Osteoblast (primary cell): ENCODE results near the gene ADCY9. TPM values are rescaled to one million over a fixed set of nuclear protein-coding genes. Genes with fewer than 3 reads are reported as not detected.

Source experiments
- DNase-seq: peaks from one replicate; pipeline ENCODE4 v3.0.0; 2011; ENCODE audit warnings: low spot score, mixed read lengths; ENCODE audit not compliant: insufficient read length; ENCODE audit errors: missing footprints
- H2AFZ ChIP-seq: 2 replicates; pipeline ENCODE4 v1.6.0; 2011; ENCODE audit warnings: mild to moderate bottlenecking, low read length
- H3K27ac ChIP-seq: 2 replicates; pipeline ENCODE4 v1.5.1; 2011; ENCODE audit warnings: mild to moderate bottlenecking, low read depth, low read length, moderate library complexity
- H3K27me3 ChIP-seq: 2 replicates; pipeline ENCODE4 v1.6.0; 2012; ENCODE audit warnings: mild to moderate bottlenecking, control low read depth, inconsistent platforms, low read length, moderate library complexity; ENCODE audit not compliant: insufficient read depth
- H3K36me3 ChIP-seq: 2 replicates; pipeline ENCODE4 v1.5.1; 2011; ENCODE audit warnings: mild to moderate bottlenecking, low read length, control low read depth, moderate library complexity; ENCODE audit not compliant: insufficient read depth
- H3K4me1 ChIP-seq: 2 replicates; pipeline ENCODE4 v1.5.1; 2011; ENCODE audit warnings: mild to moderate bottlenecking, low read length, control low read depth, moderate library complexity; ENCODE audit not compliant: insufficient read depth
- H3K4me2 ChIP-seq: 2 replicates; pipeline ENCODE4 v1.6.0; 2011; ENCODE audit warnings: mild to moderate bottlenecking, low read length; ENCODE audit not compliant: insufficient read depth
- H3K4me3 ChIP-seq: fragments of 200-600 bp; sonication (generic); 3 replicates; pipeline ENCODE4 v1.5.1; 2012; ENCODE audit warnings: mild to moderate bottlenecking, low read length, inconsistent platforms; ENCODE audit not compliant: insufficient read depth
- H3K79me2 ChIP-seq: 2 replicates; pipeline ENCODE4 v1.6.0; 2012; ENCODE audit warnings: mild to moderate bottlenecking, low read length, control low read depth, inconsistent platforms; ENCODE audit not compliant: insufficient read depth
- H3K9me3 ChIP-seq: 2 replicates; pipeline ENCODE4 v1.5.1; 2011; ENCODE audit warnings: low read depth, low read length, control low read depth
- H4K20me1 ChIP-seq: 2 replicates; pipeline ENCODE4 v1.6.0; 2012; ENCODE audit warnings: mild to moderate bottlenecking, low read length, control low read depth; ENCODE audit not compliant: insufficient read depth
- total RNA-seq: library from RNA; depleted of rRNA; stranded (reverse); fragments of >200 nt; gene quantifications from 2 replicates; pipeline ENCODE4 v1.2.3, GENCODE V29; 2012
- TF ChIP-seq, protein P1 (sequence below): IDR thresholded peaks from 2 replicates; pipeline ENCODE4 v1.5.1; 2011; ENCODE audit warnings: mild to moderate bottlenecking, low read depth, low read length, moderate library complexity; ENCODE audit errors: extremely low read depth

Gene ADCY9
- total RNA-seq, 1 donor: 29.3 TPM

DNA sequence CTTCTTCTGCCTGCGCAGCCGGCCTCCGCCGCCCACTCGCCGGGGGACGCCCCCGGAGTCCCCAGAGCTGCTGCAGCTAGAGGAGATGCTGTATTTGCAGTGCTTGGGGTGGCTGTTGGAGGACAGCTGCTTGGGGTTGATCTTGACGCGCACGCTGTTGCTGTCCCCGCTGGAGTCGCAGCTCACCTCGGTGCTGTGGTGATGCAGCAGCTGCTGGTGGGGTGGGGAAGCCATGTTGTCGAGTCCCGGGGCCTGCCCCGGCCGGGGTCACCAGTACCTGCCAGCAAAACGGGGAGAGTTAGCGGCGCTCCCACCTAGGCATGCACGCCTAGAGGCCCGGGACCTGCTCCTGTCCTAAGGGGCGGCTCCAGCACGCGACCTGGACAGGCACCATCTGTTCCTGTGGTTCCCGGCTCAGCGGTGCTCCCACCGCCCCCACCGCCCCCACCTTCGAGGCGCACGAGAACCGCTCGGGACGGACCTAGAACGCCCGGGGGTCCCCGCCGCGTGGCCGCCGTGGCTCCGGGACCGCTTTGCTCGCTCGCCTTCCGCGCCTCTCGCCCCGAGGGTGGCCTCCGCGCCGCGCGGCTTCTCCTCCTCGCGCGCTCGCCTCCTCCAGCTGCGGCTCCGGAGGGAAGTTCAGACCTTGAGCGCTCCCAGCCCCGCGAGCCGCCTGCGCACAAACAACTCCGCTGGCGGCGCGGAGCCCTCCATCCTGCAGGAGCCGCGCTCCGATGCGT, 863 bp downstream of the ADCY9 start:
- no peaks in the 10 kb centered on the region for H3K9me3 ChIP-seq
- peak overlapping the region; percentile 67 for H2AFZ ChIP-seq
- peaks cover 33% of the 10 kb centered on the region for H3K4me1 ChIP-seq
- TF ChIP-seq, protein P1, sequence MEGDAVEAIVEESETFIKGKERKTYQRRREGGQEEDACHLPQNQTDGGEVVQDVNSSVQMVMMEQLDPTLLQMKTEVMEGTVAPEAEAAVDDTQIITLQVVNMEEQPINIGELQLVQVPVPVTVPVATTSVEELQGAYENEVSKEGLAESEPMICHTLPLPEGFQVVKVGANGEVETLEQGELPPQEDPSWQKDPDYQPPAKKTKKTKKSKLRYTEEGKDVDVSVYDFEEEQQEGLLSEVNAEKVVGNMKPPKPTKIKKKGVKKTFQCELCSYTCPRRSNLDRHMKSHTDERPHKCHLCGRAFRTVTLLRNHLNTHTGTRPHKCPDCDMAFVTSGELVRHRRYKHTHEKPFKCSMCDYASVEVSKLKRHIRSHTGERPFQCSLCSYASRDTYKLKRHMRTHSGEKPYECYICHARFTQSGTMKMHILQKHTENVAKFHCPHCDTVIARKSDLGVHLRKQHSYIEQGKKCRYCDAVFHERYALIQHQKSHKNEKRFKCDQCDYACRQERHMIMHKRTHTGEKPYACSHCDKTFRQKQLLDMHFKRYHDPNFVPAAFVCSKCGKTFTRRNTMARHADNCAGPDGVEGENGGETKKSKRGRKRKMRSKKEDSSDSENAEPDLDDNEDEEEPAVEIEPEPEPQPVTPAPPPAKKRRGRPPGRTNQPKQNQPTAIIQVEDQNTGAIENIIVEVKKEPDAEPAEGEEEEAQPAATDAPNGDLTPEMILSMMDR: no peak
- peak; percentile 99 for DNase-seq
- H3K27ac ChIP-seq: no peak overlapping the region
- peak overlapping the region; percentile 82 for H3K4me2 ChIP-seq
- H3K27me3 ChIP-seq: no peaks in the 10 kb centered on the region
- H3K36me3 ChIP-seq: peaks cover 12% of the 10 kb centered on the region
- H3K4me3 ChIP-seq: peak overlapping the region; percentile 76
- peaks cover 42% of the 10 kb centered on the region for H3K79me2 ChIP-seq
- H4K20me1 ChIP-seq: peaks cover 18% of the 10 kb centered on the region

DNA sequence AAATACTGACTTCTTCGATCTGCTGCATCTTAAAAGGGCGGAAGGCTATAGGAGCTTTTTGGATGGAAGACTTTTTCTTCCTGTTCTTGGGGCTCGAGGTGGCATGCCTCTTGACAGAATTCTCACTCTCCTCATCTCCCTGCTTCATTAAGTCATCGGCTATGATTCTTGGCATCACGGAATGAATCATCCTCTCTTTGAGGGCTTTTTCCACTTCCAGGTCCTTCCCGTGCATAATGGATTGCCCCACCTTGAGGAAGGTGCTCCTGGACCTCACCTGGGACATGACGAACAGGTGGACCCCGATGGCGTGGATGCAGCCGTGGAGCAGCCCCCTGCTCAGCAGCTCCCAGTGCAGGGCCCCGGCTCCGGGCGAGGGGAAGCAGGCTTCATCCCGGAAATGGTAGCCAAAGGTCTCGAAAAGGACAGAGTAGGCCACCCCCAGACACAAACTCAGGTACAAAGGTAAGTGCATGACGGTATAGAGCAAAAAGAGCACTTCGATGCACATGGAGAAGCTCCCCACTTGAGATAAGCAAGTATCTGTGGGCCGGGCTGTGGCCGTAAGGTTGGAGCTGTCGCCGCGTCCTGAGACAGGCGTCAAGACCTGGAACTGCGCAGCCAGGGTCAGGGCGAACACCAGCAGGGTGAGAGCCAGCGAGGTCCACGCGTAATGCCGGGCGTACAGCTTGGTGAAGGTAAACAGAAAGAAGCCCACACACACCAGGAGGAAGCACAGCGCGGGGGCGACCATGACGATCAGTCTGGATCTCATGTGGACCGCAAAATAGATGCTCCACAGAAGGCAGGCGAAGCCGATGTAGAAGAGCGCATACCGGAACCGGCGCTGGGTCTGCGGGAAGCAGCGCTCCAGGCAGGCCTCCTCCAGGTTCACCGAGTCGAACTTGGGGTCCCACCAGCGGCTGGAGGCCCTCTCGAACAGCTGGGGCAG, 1.7 kb downstream of the ADCY9 start:
- no peak overlapping the region for H3K27ac ChIP-seq
- peaks cover 48% of the 10 kb centered on the region for H3K79me2 ChIP-seq
- peaks cover 18% of the 10 kb centered on the region for H4K20me1 ChIP-seq
- H3K36me3 ChIP-seq: peaks cover 12% of the 10 kb centered on the region
- H2AFZ ChIP-seq: no peak overlapping the region
- TF ChIP-seq, protein P1: no peak
- H3K4me1 ChIP-seq: peaks cover 33% of the 10 kb centered on the region
- no peaks in the 10 kb centered on the region for H3K9me3 ChIP-seq
- peak overlapping the region; percentile 90 for H3K4me2 ChIP-seq
- no peaks in the 10 kb centered on the region for H3K27me3 ChIP-seq
- H3K4me3 ChIP-seq: peak overlapping the region; percentile 76
- DNase-seq: peak; percentile 62

DNA sequence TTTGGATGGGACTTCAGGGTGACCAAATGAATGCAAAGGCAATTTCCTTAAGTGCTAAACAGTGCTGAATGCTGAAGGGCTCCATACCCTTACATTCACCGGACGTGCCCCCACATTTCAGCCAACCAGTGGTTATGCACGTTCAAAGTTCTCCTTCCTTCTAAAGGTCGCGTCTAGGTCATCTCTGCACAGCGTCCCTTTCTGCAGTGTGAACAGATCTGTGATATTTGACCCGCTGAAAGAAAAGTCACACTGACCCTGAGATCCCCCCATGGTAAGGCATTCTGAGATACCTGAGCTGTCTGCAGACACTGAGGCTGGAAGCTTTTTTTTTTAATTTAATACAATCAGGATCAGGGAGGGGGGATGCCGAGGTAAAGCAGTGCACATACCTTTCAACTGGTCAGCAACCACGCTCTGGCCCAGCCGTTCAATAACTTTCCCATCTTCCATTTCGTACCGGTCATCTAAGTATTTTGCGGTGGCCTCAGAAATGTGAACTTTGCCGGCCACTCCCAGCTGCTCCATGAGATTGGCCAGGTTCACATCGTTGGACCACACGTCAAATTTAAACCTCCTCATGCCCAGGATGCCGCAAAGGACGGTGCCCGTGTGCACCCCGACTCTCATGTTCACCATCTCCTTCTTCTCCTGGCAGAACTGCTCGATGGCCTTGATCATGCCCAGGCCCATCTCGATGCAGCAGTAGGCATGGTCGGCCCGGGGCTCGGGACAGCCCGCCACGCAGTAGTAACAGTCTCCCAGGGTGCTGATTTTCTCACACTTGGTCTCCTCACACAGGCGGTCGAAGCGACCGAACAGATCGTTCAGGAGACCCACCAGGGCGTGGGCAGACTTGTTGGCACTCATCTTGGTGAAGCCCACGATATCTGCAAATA, 2.6 kb downstream of the ADCY9 start:
- peaks cover 51% of the 10 kb centered on the region for H3K79me2 ChIP-seq
- no peaks in the 10 kb centered on the region for H3K27me3 ChIP-seq
- H3K36me3 ChIP-seq: peaks cover 12% of the 10 kb centered on the region
- H3K4me1 ChIP-seq: peaks cover 33% of the 10 kb centered on the region
- H2AFZ ChIP-seq: no peak overlapping the region
- peak overlapping the region; percentile 73 for H3K4me3 ChIP-seq
- peak; percentile 84 for DNase-seq
- TF ChIP-seq, protein P1: no peak
- no peaks in the 10 kb centered on the region for H3K9me3 ChIP-seq
- H4K20me1 ChIP-seq: peaks cover 18% of the 10 kb centered on the region
- H3K27ac ChIP-seq: no peak overlapping the region
- H3K4me2 ChIP-seq: peak overlapping the region; percentile 90
